ENCODE measurements around the gene CRACR2B. TPM values are rescaled to one million over a fixed set of nuclear protein-coding genes. Genes with fewer than 3 reads are reported as not detected.

The CRACR2B gene
- total and polyA plus RNA-seq, 2 of the 13 experiments (the other 11 are each of a cell fraction or from before 2014, with no cell fraction given), result 14.9 to 21.0 TPM

- TF ChIP-seq, protein P1, sequence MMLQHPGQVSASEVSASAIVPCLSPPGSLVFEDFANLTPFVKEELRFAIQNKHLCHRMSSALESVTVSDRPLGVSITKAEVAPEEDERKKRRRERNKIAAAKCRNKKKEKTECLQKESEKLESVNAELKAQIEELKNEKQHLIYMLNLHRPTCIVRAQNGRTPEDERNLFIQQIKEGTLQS (CRISPR knock-in tag; IDR thresholded peaks at IDR 0.05), result no peak
- no peak for TF ChIP-seq BRD4 (CRISPR knock-in tag; IDR thresholded peaks at IDR 0.05)
- no peak for TF ChIP-seq DMAP1 (CRISPR knock-in tag; IDR thresholded peaks at IDR 0.05)
Observed at GRCh38 chr11:788953-789940, 38.5 kb upstream of the CRACR2B start (continued).

GRCh38 chr11:789943-790342 lies 37.8 kb upstream of the CRACR2B start, which contains the start of gene CEND1:
Gene CEND1 (minus strand): TSS chr11:790090. CDS start chr11:788576, 1,514 bp downstream.
- TF ChIP-seq AGO2 (optimal IDR thresholded peaks at IDR 0.05; ENCODE audit: low read depth, low read length), result peak; percentile 2
- 0 out of 2 replicates have a peak, but pooled peaks have one; percentile 40 for TF ChIP-seq KDM2A (CRISPR knock-in tag; IDR thresholded peaks at IDR 0.05; ENCODE audit: borderline replicate concordance, low read depth)
- peak; percentile 68 for TF ChIP-seq ZNF143 (CRISPR knock-in tag; IDR thresholded peaks at IDR 0.05)
- no peak for TF ChIP-seq ATAD3A (CRISPR knock-in tag; IDR thresholded peaks at IDR 0.05)
- TF ChIP-seq, protein P2, sequence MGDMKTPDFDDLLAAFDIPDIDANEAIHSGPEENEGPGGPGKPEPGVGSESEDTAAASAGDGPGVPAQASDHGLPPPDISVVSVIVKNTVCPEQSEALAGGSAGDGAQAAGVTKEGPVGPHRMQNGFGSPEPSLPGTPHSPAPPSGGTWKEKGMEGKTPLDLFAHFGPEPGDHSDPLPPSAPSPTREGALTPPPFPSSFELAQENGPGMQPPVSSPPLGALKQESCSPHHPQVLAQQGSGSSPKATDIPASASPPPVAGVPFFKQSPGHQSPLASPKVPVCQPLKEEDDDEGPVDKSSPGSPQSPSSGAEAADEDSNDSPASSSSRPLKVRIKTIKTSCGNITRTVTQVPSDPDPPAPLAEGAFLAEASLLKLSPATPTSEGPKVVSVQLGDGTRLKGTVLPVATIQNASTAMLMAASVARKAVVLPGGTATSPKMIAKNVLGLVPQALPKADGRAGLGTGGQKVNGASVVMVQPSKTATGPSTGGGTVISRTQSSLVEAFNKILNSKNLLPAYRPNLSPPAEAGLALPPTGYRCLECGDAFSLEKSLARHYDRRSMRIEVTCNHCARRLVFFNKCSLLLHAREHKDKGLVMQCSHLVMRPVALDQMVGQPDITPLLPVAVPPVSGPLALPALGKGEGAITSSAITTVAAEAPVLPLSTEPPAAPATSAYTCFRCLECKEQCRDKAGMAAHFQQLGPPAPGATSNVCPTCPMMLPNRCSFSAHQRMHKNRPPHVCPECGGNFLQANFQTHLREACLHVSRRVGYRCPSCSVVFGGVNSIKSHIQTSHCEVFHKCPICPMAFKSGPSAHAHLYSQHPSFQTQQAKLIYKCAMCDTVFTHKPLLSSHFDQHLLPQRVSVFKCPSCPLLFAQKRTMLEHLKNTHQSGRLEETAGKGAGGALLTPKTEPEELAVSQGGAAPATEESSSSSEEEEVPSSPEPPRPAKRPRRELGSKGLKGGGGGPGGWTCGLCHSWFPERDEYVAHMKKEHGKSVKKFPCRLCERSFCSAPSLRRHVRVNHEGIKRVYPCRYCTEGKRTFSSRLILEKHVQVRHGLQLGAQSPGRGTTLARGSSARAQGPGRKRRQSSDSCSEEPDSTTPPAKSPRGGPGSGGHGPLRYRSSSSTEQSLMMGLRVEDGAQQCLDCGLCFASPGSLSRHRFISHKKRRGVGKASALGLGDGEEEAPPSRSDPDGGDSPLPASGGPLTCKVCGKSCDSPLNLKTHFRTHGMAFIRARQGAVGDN (CRISPR knock-in tag; IDR thresholded peaks at IDR 0.05), result peak; percentile 2; the same call in 1 of the 2 replicates
- WGBS (ENCODE audit: low lambda C conversion rate), result 38% methylated on average over 18 of the region's 44 CpGs
- DNase-seq (ENCODE audit: low spot score) (no peak), ATAC-seq (no peak), FAIRE-seq (no peak)
- CTCF ChIA-PET (ENCODE audit: low intra/inter-chr PET ratio, low total read pairs), result no interaction called here
- H3K36me3 ChIP-seq (replicated peaks in 1 of 2; ENCODE audit: control insufficient read depth in 1 of 2, insufficient read depth in 2 of 2, low read length in 2 of 2), result no peaks in the 10 kb centered on the region; a peak in 1 of 5 replicates
- POLR2A ChIA-PET, result interaction anchor here (0.5 to 1.3 kb wide), 3 partner anchors 12 to 19 kb away, joined by 3 to 4 read pairs (median 3); partner anchors contain the start of gene RPLP2
- in situ Hi-C loops (cut with HindIII; ENCODE audit: extremely low pct_ligation_motif_present, low pct_unique_long_range_greater_than_20kb), result no loop called here
- BruUV-seq (replicated peaks), result no TSS peak
- H3K27me3 ChIP-seq (ENCODE audit: control insufficient read depth in 1 of 2, insufficient read depth in 2 of 2, low read length in 2 of 2), result peaks cover 0 to 2% of the 10 kb centered on the region in 2 experiments; a peak in 1 of 5 replicates
- H3K4me3 ChIP-seq (replicated peaks in 1 of 3; ENCODE audit: insufficient read depth in 1 of 3, low read depth in 2 of 3, low read length in 3 of 3), result peak within 1 kb of the TSS in 1 of 3 experiments; percentile 43; a peak in 1 of 6 replicates
- peak within 1 kb of the TSS; percentile 4; the same call in 1 of the 2 replicates for H3K9ac ChIP-seq (ENCODE audit: insufficient read depth, low read depth, low read length)
- intact Hi-C loops (cut with micrococcal nuclease; ENCODE audit: unreplicated experiment), result no loop called here
- H3K27ac ChIP-seq (ENCODE audit: extremely low read length, insufficient read depth, low read length), result no peak within 1 kb of the TSS
- peaks cover 21% of the 10 kb centered on the region for H3K4me1 ChIP-seq (ENCODE audit: insufficient read depth, low read length)
- H3K79me2 ChIP-seq (ENCODE audit: insufficient read depth, low read length), result no peaks in the 10 kb centered on the region
- H3K9me3 ChIP-seq (ENCODE audit: low read length), result no peaks in the 10 kb centered on the region
- no peaks in the 10 kb centered on the region for H4K20me1 ChIP-seq (ENCODE audit: insufficient read depth, low read length)
- peak within 1 kb of the TSS; percentile 51 for H3K4me2 ChIP-seq (ENCODE audit: low read depth, low read length)
- H2AFZ ChIP-seq (ENCODE audit: low read length), result no peak within 1 kb of the TSS

All from HepG2 (cell line).